ENCODE data around the gene SRD5A1.

- TF ChIP-seq EZH2phosphoT487 (IDR thresholded peaks at IDR 0.05; ENCODE audit: borderline replicate concordance) (no peak), CTCF (IDR thresholded peaks at IDR 0.05 in 2 of 3, conservative IDR thresholded peaks at IDR 0.05 in 1 of 3; ENCODE audit: borderline replicate concordance in 1 of 3, insufficient read depth in 1 of 3, low read depth in 2 of 3, low read length in 2 of 3) (no peak), POLR2A (IDR thresholded peaks at IDR 0.05; ENCODE audit: borderline replicate concordance, extremely low read depth, insufficient read depth, insufficient read length) (no peak), JUND (IDR thresholded peaks at IDR 0.05) (no peak), EZH2 (IDR thresholded peaks at IDR 0.05) (no peak), SRF (IDR thresholded peaks at IDR 0.05; ENCODE audit: low read depth) (no peak), POLR2AphosphoS5 (IDR thresholded peaks at IDR 0.05; ENCODE audit: low read depth, low read length) (no peak)
- TF ChIP-seq, protein P1, sequence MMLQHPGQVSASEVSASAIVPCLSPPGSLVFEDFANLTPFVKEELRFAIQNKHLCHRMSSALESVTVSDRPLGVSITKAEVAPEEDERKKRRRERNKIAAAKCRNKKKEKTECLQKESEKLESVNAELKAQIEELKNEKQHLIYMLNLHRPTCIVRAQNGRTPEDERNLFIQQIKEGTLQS (IDR thresholded peaks at IDR 0.05) = no peak
These were observed 82.8 kb downstream of the SRD5A1 start for GRCh38 chr5:6715758-6716628.

Data from HCT116 (cell line).